HG03025 (cell line): ENCODE results near the gene FARS2.

Experiments used
- ATAC-seq: cut with Tn5 transposase; IDR thresholded peaks from one replicate; pipeline ENCODE4 v1.9.1; 2021; ENCODE audit warnings: mild to moderate bottlenecking, moderate library complexity; ENCODE audit not compliant: unreplicated experiment, low FRiP score

Gene FARS2

GRCh38 chr6:5521322-5521721 lies 260.0 kb downstream of the FARS2 start:
- ATAC-seq = no peak

- no peak for ATAC-seq
These were observed 260.8 kb downstream of the FARS2 start for GRCh38 chr6:5522147-5522546.

- no peak for ATAC-seq
These were observed 262.8 kb downstream of the FARS2 start for GRCh38 chr6:5524110-5524509.

- no peak for ATAC-seq
These were observed 263.9 kb downstream of the FARS2 start for GRCh38 chr6:5525209-5525608.

- ATAC-seq = no peak
These were observed 267.7 kb downstream of the FARS2 start for GRCh38 chr6:5529015-5529414.

GRCh38 chr6:5529733-5530132 lies 268.4 kb downstream of the FARS2 start:
- ATAC-seq = no peak

- ATAC-seq = no peak
These were observed 269.8 kb downstream of the FARS2 start for GRCh38 chr6:5531161-5531560.

GRCh38 chr6:5531853-5532375 lies 270.6 kb downstream of the FARS2 start:
- ATAC-seq = no peak

GRCh38 chr6:5532941-5533340 lies 271.6 kb downstream of the FARS2 start:
- ATAC-seq = no peak

- no peak for ATAC-seq
These were observed 273.3 kb downstream of the FARS2 start for GRCh38 chr6:5534643-5535042.

- ATAC-seq = no peak
These were observed 275.3 kb downstream of the FARS2 start for GRCh38 chr6:5536644-5537043.

GRCh38 chr6:5537132-5537531 lies 275.8 kb downstream of the FARS2 start:
- no peak for ATAC-seq

- ATAC-seq = no peak
These were observed 276.7 kb downstream of the FARS2 start for GRCh38 chr6:5537967-5538366.

GRCh38 chr6:5540370-5540769 lies 279.1 kb downstream of the FARS2 start:
- ATAC-seq = no peak

- no peak for ATAC-seq
These were observed 279.7 kb downstream of the FARS2 start for GRCh38 chr6:5541025-5541424.

- no peak for ATAC-seq
These were observed 280.6 kb downstream of the FARS2 start for GRCh38 chr6:5541751-5542432.

GRCh38 chr6:5547556-5547955 lies 286.2 kb downstream of the FARS2 start:
- ATAC-seq = no peak

GRCh38 chr6:5550631-5551030 lies 289.3 kb downstream of the FARS2 start:
- ATAC-seq = no peak

GRCh38 chr6:5552243-5552642 lies 290.9 kb downstream of the FARS2 start:
- ATAC-seq = no peak

- no peak for ATAC-seq
These were observed 292.5 kb downstream of the FARS2 start for GRCh38 chr6:5553767-5554166.

GRCh38 chr6:5554226-5554625 lies 292.9 kb downstream of the FARS2 start:
- ATAC-seq = no peak

GRCh38 chr6:5556011-5556410 lies 294.7 kb downstream of the FARS2 start:
- ATAC-seq = no peak

- no peak for ATAC-seq
These were observed 296.2 kb downstream of the FARS2 start for GRCh38 chr6:5557506-5557905.
